ENCODE data around the gene CDA.

Gene CDA

DNA sequence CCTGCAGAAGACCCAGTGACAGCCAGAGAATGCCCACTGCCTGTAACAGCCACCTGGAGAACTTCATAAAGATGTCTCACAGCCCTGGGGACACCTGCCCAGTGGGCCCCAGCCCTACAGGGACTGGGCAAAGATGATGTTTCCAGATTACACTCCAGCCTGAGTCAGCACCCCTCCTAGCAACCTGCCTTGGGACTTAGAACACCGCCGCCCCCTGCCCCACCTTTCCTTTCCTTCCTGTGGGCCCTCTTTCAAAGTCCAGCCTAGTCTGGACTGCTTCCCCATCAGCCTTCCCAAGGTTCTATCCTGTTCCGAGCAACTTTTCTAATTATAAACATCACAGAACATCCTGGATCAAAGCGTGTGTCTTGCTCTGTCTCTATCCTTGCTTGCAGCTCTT, 29.7 kb downstream of the CDA start:
- no peak for DNase-seq

- DNase-seq, result no peak
Measured at GRCh38 chr1:20619999-20620398, 31.1 kb downstream of the CDA start.

DNA sequence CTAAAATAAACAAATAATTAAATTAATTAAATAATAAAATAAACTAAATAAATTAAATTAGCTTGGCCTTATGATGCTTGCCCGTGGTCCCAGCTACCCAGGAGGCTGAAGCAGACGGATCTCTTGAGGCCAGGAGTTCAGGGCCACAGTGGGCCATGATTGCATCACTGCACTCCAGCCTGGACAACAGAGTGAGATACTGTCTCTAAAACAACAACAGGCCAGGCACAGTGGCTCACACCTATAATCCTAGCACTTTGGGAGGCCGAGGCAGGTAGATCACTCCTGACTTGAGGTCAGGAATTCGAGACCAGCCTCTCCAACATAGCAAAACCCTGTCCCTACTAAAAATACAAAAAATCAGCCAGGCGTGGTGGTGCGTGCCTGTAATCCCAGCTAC, 32.1 kb downstream of the CDA start:
- no peak for DNase-seq

GRCh38 chr1:20624709-20625108, 35.8 kb downstream of the CDA start:
- DNase-seq, result no peak

DNA sequence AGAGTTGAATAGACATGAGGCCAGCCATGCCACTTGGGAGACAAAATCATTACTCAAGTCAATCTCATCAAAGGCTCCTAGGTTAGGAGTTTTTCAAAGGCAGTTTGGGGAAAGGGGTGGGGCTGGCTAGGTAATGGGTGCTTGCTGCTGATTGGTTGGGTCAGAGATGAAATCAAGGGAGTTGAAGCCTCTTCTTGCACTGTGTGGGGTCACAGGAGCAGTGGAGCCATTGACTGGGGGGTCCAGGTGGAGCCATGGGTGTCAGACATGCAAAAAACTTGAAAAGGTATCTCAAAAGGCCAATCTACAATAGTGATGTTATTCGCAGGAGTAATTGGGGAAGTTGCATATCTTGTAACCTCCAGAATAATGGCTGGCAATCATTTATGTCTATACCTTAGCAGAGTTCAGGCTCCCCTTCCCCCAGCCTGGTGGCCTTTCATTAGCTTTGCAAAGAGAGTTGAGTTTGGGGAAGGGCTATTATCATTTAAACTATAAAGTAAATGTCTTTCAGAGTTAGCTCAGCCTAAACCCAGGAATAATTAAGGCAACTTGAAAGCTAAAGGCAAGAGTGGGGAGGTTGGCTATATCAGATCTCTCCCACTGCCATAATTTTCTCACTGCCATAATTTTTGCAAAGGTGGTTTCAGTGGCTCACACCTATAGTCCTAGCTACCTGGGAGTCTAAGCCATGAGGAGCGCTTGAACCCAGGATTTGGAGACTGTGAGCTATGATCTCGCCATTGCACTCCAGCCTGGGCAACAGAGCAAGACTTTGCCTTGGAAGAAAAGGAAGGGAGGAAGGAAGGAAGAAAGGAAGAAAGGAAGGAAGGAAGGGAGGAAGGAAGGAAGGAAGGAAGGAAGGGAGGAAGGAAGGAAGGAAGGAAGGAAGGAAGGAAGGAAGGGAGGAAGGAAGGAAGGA, 36.5 kb downstream of the CDA start:
- no peak for DNase-seq

GRCh38 chr1:20626098-20626427, 37.2 kb downstream of the CDA start:
- no peak for DNase-seq

DNA sequence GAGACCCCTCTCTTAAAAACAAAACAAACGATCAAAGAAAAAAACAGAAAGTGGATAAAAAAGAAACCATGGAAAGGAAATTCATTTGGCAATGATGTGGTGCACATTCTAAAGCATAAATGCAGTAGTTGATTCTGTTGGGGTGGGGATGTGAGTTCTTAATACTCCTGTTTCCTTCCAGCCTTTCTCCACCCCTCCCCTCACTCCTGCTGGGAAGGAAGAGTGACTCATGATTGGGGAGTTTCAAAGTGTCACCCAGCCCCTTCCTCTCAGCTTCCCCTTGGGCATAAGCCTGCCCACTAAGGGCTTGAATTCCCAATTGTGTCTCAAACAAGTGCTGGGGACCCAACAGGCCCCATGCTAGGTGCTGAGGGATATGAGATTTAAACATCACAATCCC, 37.6 kb downstream of the CDA start:
- no peak for DNase-seq

- DNase-seq, result no peak
Measured at GRCh38 chr1:20630729-20631128, 41.8 kb downstream of the CDA start.

- DNase-seq, result no peak
Measured at GRCh38 chr1:20632386-20632785, 43.5 kb downstream of the CDA start.

- DNase-seq, result no peak
Measured at GRCh38 chr1:20633190-20634064, 44.5 kb downstream of the CDA start, which contains the start of gene PINK1. PINK1 (plus strand) TSS chr1:20633458; CDS start chr1:20633549, 91 bp downstream.

DNA sequence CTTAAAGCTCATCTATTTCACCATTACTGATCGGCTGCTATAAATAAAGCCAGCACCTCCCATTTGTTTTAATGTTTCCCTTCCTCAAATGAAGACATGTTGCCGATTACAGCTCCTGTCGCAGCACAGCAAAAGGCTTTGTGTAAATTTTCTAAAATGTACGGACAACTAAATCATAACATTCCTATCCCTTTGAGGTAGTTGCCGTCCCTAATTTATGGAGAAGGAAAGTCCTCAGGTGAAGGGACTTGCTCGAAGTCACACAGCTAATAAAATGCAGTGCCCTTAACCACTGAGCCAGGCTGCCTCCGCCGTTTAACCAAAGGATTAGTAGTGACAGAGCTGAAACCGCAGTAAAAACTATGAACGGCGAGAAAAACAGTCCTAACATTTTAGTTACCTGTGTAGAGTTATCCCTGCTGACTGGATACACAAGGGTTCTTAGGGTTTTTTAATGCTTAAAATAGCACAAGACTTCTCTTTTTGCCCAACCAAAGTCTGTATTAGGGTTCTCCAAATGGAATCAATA, 45.2 kb downstream of the CDA start:
- no peak for DNase-seq

GRCh38 chr1:20634594-20635084, 45.7 kb downstream of the CDA start:
- DNase-seq, result no peak

GRCh38 chr1:20636785-20637347, 48.0 kb downstream of the CDA start:
- DNase-seq, result no peak

- no peak for DNase-seq
Measured at GRCh38 chr1:20640183-20640597, 51.3 kb downstream of the CDA start.

GRCh38 chr1:20641975-20642374, 53.1 kb downstream of the CDA start:
- no peak for DNase-seq

GRCh38 chr1:20643080-20643479, 54.2 kb downstream of the CDA start:
- no peak for DNase-seq

GRCh38 chr1:20644416-20644815, 55.5 kb downstream of the CDA start:
- no peak for DNase-seq

- no peak for DNase-seq
Measured at GRCh38 chr1:20645414-20645813, 56.5 kb downstream of the CDA start.

DNA sequence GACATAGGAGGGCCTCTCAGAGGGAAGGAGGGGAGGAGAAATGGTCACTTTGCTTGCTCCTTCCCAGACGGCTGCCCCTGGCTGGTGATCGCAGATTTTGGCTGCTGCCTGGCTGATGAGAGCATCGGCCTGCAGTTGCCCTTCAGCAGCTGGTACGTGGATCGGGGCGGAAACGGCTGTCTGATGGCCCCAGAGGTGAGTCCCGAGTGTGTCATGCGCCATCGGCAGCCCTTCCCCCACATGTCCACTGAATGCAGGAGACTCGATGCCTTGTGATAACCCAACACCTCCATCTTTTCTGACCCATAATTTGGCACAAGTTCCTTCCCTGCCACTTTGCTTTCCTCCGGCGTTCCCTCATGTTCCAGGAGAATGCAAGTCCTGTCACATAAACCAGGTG, 59.5 kb downstream of the CDA start:
- DNase-seq, result no peak

GRCh38 chr1:20648946-20649345, 60.0 kb downstream of the CDA start:
- DNase-seq, result no peak

GRCh38 chr1:20652300-20652699, 63.4 kb downstream of the CDA start:
- DNase-seq, result no peak

GRCh38 chr1:20654104-20654690, 65.3 kb downstream of the CDA start:
- no peak for DNase-seq

GRCh38 chr1:20657024-20657423, 68.1 kb downstream of the CDA start:
- no peak for DNase-seq
